ENCODE results near the gene REC8. TPM values are rescaled to one million over a fixed set of nuclear protein-coding genes. Genes with fewer than 3 reads are reported as not detected.

Gene REC8
- total and polyA plus RNA-seq, 5 donors from 2014 or later: 9.7 to 145 (median 13.7) TPM

- Histone ChIP-seq H3K27ac (ENCODE audit: insufficient read depth, low read length, poor library complexity, severe bottlenecking) (no peak overlapping the region), H3K27me3 (ENCODE audit: control insufficient read depth, insufficient read depth, low read length) (no peaks in the 10 kb centered on the region), H3K4me1 (ENCODE audit: control insufficient read depth, insufficient read depth, low read length, poor library complexity, severe bottlenecking) (peaks cover 7% of the 10 kb centered on the region), H3K4me3 (ENCODE audit: low read depth, low read length) (no peak overlapping the region), H3K9me3 (ENCODE audit: control insufficient read depth in 2 of 2, low read length in 2 of 2) (no peaks in the 10 kb centered on the region), H3K36me3 (ENCODE audit: control insufficient read depth, insufficient read depth, low read length) (peaks cover 57% of the 10 kb centered on the region)
- Mint-ChIP-seq H3K36me3 (peaks cover 58% of the 10 kb centered on the region), H3K27me3 (no peaks in the 10 kb centered on the region), H3K9me3 (peaks cover 0 to 2% (median 0%) of the 10 kb centered on the region in 7 donors), H3K4me1 (peaks cover 15 to 55% (median 28%) of the 10 kb centered on the region in 4 donors), H3K4me3 (peak overlapping the region in 1 of 4 donors; percentile 10), H3K27ac (peak overlapping the region in 2 of 3 donors; percentile 77 to 78)
- ATAC-seq (ENCODE audit: low read depth in 2 of 2) (no peak), DNase-seq (no peak)
These were observed 34.6 kb downstream of the REC8 start for GRCh38 chr14:24206260-24207103.

GRCh38 chr14:24207104-24207551, 35.2 kb downstream of the REC8 start:
- peaks cover 13% of the 10 kb centered on the region for H3K4me1 ChIP-seq (ENCODE audit: control insufficient read depth, insufficient read depth, low read length, poor library complexity, severe bottlenecking)
- peaks cover 57% of the 10 kb centered on the region for H3K36me3 Mint-ChIP-seq
- H3K27me3 Mint-ChIP-seq: no peaks in the 10 kb centered on the region
- H3K9me3 ChIP-seq (ENCODE audit: control insufficient read depth in 2 of 2, low read length in 2 of 2): no peaks in the 10 kb centered on the region
- H3K4me3 Mint-ChIP-seq: peak overlapping the region in 2 of 4 donors; percentile 10 to 15
- peaks cover 15 to 59% (median 31%) of the 10 kb centered on the region in 4 donors for H3K4me1 Mint-ChIP-seq
- peak overlapping the region in 1 of 3 donors; percentile 77 for H3K27ac Mint-ChIP-seq
- DNase-seq (no peak), ATAC-seq (ENCODE audit: low read depth in 2 of 2) (no peak)
- peaks cover 0 to 2% (median 0%) of the 10 kb centered on the region in 7 donors for H3K9me3 Mint-ChIP-seq
- no peak overlapping the region for H3K27ac ChIP-seq (ENCODE audit: insufficient read depth, low read length, poor library complexity, severe bottlenecking)
- peaks cover 57% of the 10 kb centered on the region for H3K36me3 ChIP-seq (ENCODE audit: control insufficient read depth, insufficient read depth, low read length)
- no peaks in the 10 kb centered on the region for H3K27me3 ChIP-seq (ENCODE audit: control insufficient read depth, insufficient read depth, low read length)
- H3K4me3 ChIP-seq (ENCODE audit: low read depth, low read length): no peak overlapping the region

- DNase-seq: no peak
- H3K9me3 ChIP-seq (ENCODE audit: control insufficient read depth in 2 of 2, low read length in 2 of 2): no peaks in the 10 kb centered on the region
- peaks cover 15 to 63% (median 33%) of the 10 kb centered on the region in 4 donors for H3K4me1 Mint-ChIP-seq
- no peak for ATAC-seq (ENCODE audit: low read depth in 2 of 2)
- H3K27me3 ChIP-seq (ENCODE audit: control insufficient read depth, insufficient read depth, low read length): no peaks in the 10 kb centered on the region
- no peak overlapping the region for H3K4me3 ChIP-seq (ENCODE audit: low read depth, low read length)
- peaks cover 0 to 2% (median 0%) of the 10 kb centered on the region in 7 donors for H3K9me3 Mint-ChIP-seq
- H3K27ac ChIP-seq (ENCODE audit: insufficient read depth, low read length, poor library complexity, severe bottlenecking): no peak overlapping the region
- peaks cover 53% of the 10 kb centered on the region for H3K36me3 Mint-ChIP-seq
- H3K4me1 ChIP-seq (ENCODE audit: control insufficient read depth, insufficient read depth, low read length, poor library complexity, severe bottlenecking): peaks cover 13% of the 10 kb centered on the region
- H3K36me3 ChIP-seq (ENCODE audit: control insufficient read depth, insufficient read depth, low read length): peaks cover 57% of the 10 kb centered on the region
- no peak overlapping the region for H3K27ac Mint-ChIP-seq
- H3K27me3 Mint-ChIP-seq: no peaks in the 10 kb centered on the region
- no peak overlapping the region for H3K4me3 Mint-ChIP-seq
These were observed 35.7 kb downstream of the REC8 start for GRCh38 chr14:24207625-24208024.

GRCh38 chr14:24211311-24211710, 39.4 kb downstream of the REC8 start:
- Histone ChIP-seq H3K9me3 (ENCODE audit: control insufficient read depth in 2 of 2, low read length in 2 of 2) (no peaks in the 10 kb centered on the region), H3K36me3 (ENCODE audit: control insufficient read depth, insufficient read depth, low read length) (peaks cover 46% of the 10 kb centered on the region), H3K4me1 (ENCODE audit: control insufficient read depth, insufficient read depth, low read length, poor library complexity, severe bottlenecking) (peaks cover 39% of the 10 kb centered on the region), H3K27ac (ENCODE audit: insufficient read depth, low read length, poor library complexity, severe bottlenecking) (no peak overlapping the region), H3K27me3 (ENCODE audit: control insufficient read depth, insufficient read depth, low read length) (no peaks in the 10 kb centered on the region), H3K4me3 (ENCODE audit: low read depth, low read length) (no peak overlapping the region)
- Mint-ChIP-seq H3K27me3 (no peaks in the 10 kb centered on the region), H3K36me3 (peaks cover 40% of the 10 kb centered on the region), H3K4me1 (peaks cover 6 to 75% (median 53%) of the 10 kb centered on the region in 4 donors), H3K9me3 (peaks cover 0 to 2% (median 0%) of the 10 kb centered on the region in 7 donors), H3K4me3 (peak overlapping the region; percentile 95 to 98 (median 96)), H3K27ac (peak overlapping the region in 2 of 3 donors; percentile 99 to 100)
- DNase-seq (no peak), ATAC-seq (ENCODE audit: low read depth in 2 of 2) (no peak)

- Histone ChIP-seq H3K36me3 (ENCODE audit: control insufficient read depth, insufficient read depth, low read length) (peaks cover 43% of the 10 kb centered on the region), H3K27me3 (ENCODE audit: control insufficient read depth, insufficient read depth, low read length) (no peaks in the 10 kb centered on the region), H3K27ac (ENCODE audit: insufficient read depth, low read length, poor library complexity, severe bottlenecking) (peak within 1 kb of the TSS; percentile 100), H3K4me1 (ENCODE audit: control insufficient read depth, insufficient read depth, low read length, poor library complexity, severe bottlenecking) (peaks cover 41% of the 10 kb centered on the region), H3K4me3 (ENCODE audit: low read depth, low read length) (peak within 1 kb of the TSS; percentile 84), H3K9me3 (ENCODE audit: control insufficient read depth in 2 of 2, low read length in 2 of 2) (no peaks in the 10 kb centered on the region)
- peak; percentile 94 to 98 (median 95) for DNase-seq
- no peaks in the 10 kb centered on the region for H3K27me3 Mint-ChIP-seq
- ATAC-seq (ENCODE audit: low read depth in 2 of 2): peak; percentile 77 to 82
- peaks cover 0 to 2% (median 0%) of the 10 kb centered on the region in 7 donors for H3K9me3 Mint-ChIP-seq
- peak within 1 kb of the TSS; percentile 99 to 100 (median 99) for H3K27ac Mint-ChIP-seq
- H3K4me3 Mint-ChIP-seq: peak within 1 kb of the TSS; percentile 95 to 98 (median 96)
- peaks cover 7 to 71% (median 46%) of the 10 kb centered on the region in 4 donors for H3K4me1 Mint-ChIP-seq
- peaks cover 26% of the 10 kb centered on the region for H3K36me3 Mint-ChIP-seq
These were observed 41.3 kb downstream of the REC8 start, which contains the start of gene CHMP4A for GRCh38 chr14:24212924-24213865. Gene CHMP4A (minus strand): TSS chr14:24213488. CDS start chr14:24213439, 49 bp downstream.

- Mint-ChIP-seq H3K9me3 (peaks cover 0 to 2% (median 0%) of the 10 kb centered on the region in 7 donors), H3K4me3 (peak overlapping the region; percentile 95 to 98 (median 96)), H3K27me3 (no peaks in the 10 kb centered on the region), H3K4me1 (peaks cover 7 to 68% (median 45%) of the 10 kb centered on the region in 4 donors), H3K36me3 (peaks cover 26% of the 10 kb centered on the region), H3K27ac (peak overlapping the region; percentile 99 to 100 (median 99))
- H3K27me3 ChIP-seq (ENCODE audit: control insufficient read depth, insufficient read depth, low read length): no peaks in the 10 kb centered on the region
- H3K4me1 ChIP-seq (ENCODE audit: control insufficient read depth, insufficient read depth, low read length, poor library complexity, severe bottlenecking): peaks cover 41% of the 10 kb centered on the region
- ATAC-seq (ENCODE audit: low read depth in 2 of 2) (peak in 1 of 2 donors; percentile 0), DNase-seq (no peak)
- H3K9me3 ChIP-seq (ENCODE audit: control insufficient read depth in 2 of 2, low read length in 2 of 2): no peaks in the 10 kb centered on the region
- peaks cover 39% of the 10 kb centered on the region for H3K36me3 ChIP-seq (ENCODE audit: control insufficient read depth, insufficient read depth, low read length)
- H3K4me3 ChIP-seq (ENCODE audit: low read depth, low read length): peak overlapping the region; percentile 65
- H3K27ac ChIP-seq (ENCODE audit: insufficient read depth, low read length, poor library complexity, severe bottlenecking): peak overlapping the region; percentile 100
These were observed 42.2 kb downstream of the REC8 start for GRCh38 chr14:24213866-24214662.

Data from CD4-positive, CD25-positive, alpha-beta regulatory T cell (primary cell).